ENCODE measurements around the gene CBFA2T2.
"Not testable (repeated sequence)": the region's sequence is repeated elsewhere in the genome, so short reads cannot be mapped to it uniquely, and the experiment has no call there.

The CBFA2T2 gene

GRCh38 chr20:33630507-33630906, 140.6 kb downstream of the CBFA2T2 start:
- no peak for DNase-seq

GRCh38 chr20:33631910-33632309, 142.0 kb downstream of the CBFA2T2 start:
- not testable (repeated sequence) for DNase-seq

- DNase-seq: no peak
These were observed 145.4 kb downstream of the CBFA2T2 start for GRCh38 chr20:33635341-33635740.

GRCh38 chr20:33636776-33637175, 146.9 kb downstream of the CBFA2T2 start:
- DNase-seq: no peak

- DNase-seq: no peak
These were observed 150.4 kb downstream of the CBFA2T2 start for GRCh38 chr20:33640287-33640686.

- no peak for DNase-seq
These were observed 154.6 kb downstream of the CBFA2T2 start for GRCh38 chr20:33644313-33645071.

- DNase-seq: peak; percentile 64
These were observed 155.1 kb downstream of the CBFA2T2 start for GRCh38 chr20:33645072-33645358.

- peak; percentile 34 for DNase-seq
These were observed 155.5 kb downstream of the CBFA2T2 start for GRCh38 chr20:33645396-33645795.

GRCh38 chr20:33646191-33646590, 156.3 kb downstream of the CBFA2T2 start:
- no peak for DNase-seq

- DNase-seq: peak; percentile 16
These were observed 157.2 kb downstream of the CBFA2T2 start for GRCh38 chr20:33646959-33647602.

GRCh38 chr20:33647603-33648395, 157.9 kb downstream of the CBFA2T2 start:
- no peak for DNase-seq

GRCh38 chr20:33648396-33649004, 158.6 kb downstream of the CBFA2T2 start:
- DNase-seq: no peak

- DNase-seq: no peak
These were observed 159.3 kb downstream of the CBFA2T2 start for GRCh38 chr20:33649201-33649681.

GRCh38 chr20:33650111-33650752, 160.3 kb downstream of the CBFA2T2 start:
- no peak for DNase-seq

GRCh38 chr20:33650753-33651561, 161.1 kb downstream of the CBFA2T2 start:
- DNase-seq: no peak

- DNase-seq: peak; percentile 77
These were observed 161.7 kb downstream of the CBFA2T2 start for GRCh38 chr20:33651562-33652048.

- DNase-seq: peak; percentile 76
These were observed 163.5 kb downstream of the CBFA2T2 start for GRCh38 chr20:33653218-33653899.

- DNase-seq: no peak
These were observed 164.2 kb downstream of the CBFA2T2 start for GRCh38 chr20:33653900-33654596.

- no peak for DNase-seq
These were observed 164.8 kb downstream of the CBFA2T2 start for GRCh38 chr20:33654680-33655161.

GRCh38 chr20:33655164-33655563, 165.3 kb downstream of the CBFA2T2 start:
- DNase-seq: peak; percentile 29

All from hematopoietic multipotent progenitor cell treated with erythropoietin and hydrocortisone succinate and interleukin-3 and kit ligand, for 6 days (in vitro differentiated cells).